OCI-LY7 (cell line): Measurements from ENCODE around the gene COL10A1.

Experiments
- CTCF ChIP-seq: fragments of 200-600 bp; sonication (generic); conservative IDR thresholded peaks from 2 replicates; pipeline ENCODE4 v1.5.1; 2014; ENCODE audit warnings: mild to moderate bottlenecking, antibody characterized with exemption, low read length, moderate library complexity, mixed read lengths
- EZH2phosphoT487 ChIP-seq: fragments of 200-600 bp; sonication (generic); IDR thresholded peaks from 2 replicates; pipeline ENCODE4 v1.6.1; 2018; ENCODE audit warnings: low read depth, borderline replicate concordance, mild to moderate bottlenecking, mixed run types, antibody characterized with exemption, low read length, moderate library complexity, mixed read lengths

- TF ChIP-seq EZH2phosphoT487, result no peak
- no peak for TF ChIP-seq CTCF
Measured at GRCh38 chr6:116073765-116074440, 52.0 kb downstream of the COL10A1 start.
